Retinal pigment epithelial cell (primary cell): ENCODE results near the gene NLGN3.

ENCODE experiments used
- DNase-seq: peaks from one replicate; pipeline ENCODE4 v3.0.0-alpha.2; 2010; ENCODE audit warnings: low read depth
- H3K4me3 ChIP-seq: 2 replicates; pipeline ENCODE4 v1.5.1; 2011; ENCODE audit warnings: mild to moderate bottlenecking, low read length, control low read depth, moderate library complexity
- CTCF ChIP-seq: conservative IDR thresholded peaks from 2 replicates; pipeline ENCODE4 v1.5.1; 2011; ENCODE audit warnings: low read depth, low read length, control low read depth, inconsistent platforms

NLGN3 gene

DNA sequence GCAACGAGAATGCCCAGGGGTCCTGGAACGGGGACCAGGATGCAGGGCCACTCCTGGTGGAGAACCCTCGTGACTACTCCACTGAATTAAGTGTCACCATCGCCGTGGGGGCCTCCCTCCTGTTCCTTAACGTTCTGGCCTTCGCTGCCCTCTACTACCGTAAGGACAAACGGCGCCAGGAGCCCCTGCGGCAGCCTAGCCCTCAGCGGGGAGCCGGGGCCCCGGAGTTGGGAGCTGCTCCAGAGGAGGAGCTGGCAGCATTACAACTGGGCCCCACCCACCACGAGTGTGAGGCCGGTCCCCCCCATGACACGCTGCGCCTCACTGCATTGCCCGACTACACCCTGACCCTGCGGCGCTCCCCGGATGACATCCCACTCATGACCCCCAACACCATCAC lies 24.9 kb downstream of the NLGN3 start:
- no peak for TF ChIP-seq CTCF
- H3K4me3 ChIP-seq: no peak overlapping the region
- no peak for DNase-seq

DNA sequence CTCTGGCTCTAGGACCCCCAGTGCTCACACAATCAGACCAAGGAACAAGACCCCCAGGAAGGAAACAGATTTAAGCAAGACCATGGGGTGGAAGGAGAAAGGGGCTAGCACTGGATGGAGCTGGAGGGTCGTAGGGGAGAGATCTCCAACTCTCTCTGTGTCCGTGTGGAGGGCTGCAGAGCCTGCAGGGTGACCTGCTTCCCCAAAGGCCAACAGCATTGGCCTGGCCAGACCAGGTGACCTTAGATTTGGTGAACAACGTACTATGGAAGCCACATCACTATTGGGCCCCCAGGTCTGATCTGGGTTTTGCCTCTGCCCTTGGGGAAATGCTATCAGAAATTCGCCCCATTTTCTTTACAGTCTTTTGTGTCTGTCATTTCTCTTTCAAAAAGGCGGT lies 26.0 kb downstream of the NLGN3 start:
- no peak for TF ChIP-seq CTCF
- no peak overlapping the region for H3K4me3 ChIP-seq

GRCh38 chrX:71171110-71171801 lies 26.6 kb downstream of the NLGN3 start:
- H3K4me3 ChIP-seq: no peak overlapping the region
- no peak for DNase-seq
- no peak for TF ChIP-seq CTCF

More for the DNA sequence above, 26.0 kb downstream of the NLGN3 start:
- no peak for DNase-seq

DNA sequence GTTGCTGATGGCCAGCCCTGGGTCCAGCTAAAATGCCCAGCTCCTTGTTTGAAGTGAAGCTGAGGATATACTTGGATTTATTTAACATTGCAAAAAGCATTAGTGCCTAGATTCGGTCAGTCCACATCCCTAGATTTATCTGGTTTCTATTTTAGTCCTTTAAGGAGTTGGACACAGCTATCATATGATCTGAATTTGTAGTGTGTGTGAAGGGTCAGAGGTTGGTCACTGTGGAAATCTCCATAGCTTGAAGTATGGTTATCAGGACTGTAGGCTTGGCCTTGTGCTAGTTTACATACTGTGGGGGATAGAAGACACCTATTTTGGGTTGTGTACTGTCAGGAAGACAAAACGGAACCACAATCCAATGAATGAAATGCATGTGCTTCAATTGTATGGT lies 28.8 kb downstream of the NLGN3 start:
- no peak overlapping the region for H3K4me3 ChIP-seq
- no peak for TF ChIP-seq CTCF
- DNase-seq: no peak

GRCh38 chrX:71174795-71175194 lies 30.2 kb downstream of the NLGN3 start:
- H3K4me3 ChIP-seq: no peak overlapping the region
- DNase-seq: no peak
- no peak for TF ChIP-seq CTCF

DNA sequence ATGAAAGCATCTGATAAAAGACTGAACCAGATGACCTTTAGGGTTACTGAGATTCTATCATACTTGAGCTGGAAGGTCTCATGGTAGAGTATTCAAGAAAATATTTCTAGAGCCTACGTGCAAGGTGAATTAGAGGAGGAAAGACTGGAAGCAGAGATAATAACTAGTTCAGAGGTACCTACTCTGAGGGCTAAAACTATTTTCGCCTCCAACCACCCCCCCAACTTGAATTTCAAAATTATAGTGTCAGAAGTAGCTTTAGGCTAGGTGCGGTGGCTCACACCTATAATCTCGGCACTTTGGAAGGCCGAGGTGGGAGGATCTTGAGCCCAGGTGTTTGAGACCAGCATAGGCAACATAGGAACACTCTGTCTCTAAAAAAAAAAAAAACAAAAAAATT lies 30.9 kb downstream of the NLGN3 start:
- TF ChIP-seq CTCF: no peak
- DNase-seq: no peak
- no peak overlapping the region for H3K4me3 ChIP-seq

- DNase-seq: no peak
- no peak overlapping the region for H3K4me3 ChIP-seq
- no peak for TF ChIP-seq CTCF
Observed at GRCh38 chrX:71177327-71177726, 32.7 kb downstream of the NLGN3 start.
